ENCODE measurements around the gene CABLES2.

DNA sequence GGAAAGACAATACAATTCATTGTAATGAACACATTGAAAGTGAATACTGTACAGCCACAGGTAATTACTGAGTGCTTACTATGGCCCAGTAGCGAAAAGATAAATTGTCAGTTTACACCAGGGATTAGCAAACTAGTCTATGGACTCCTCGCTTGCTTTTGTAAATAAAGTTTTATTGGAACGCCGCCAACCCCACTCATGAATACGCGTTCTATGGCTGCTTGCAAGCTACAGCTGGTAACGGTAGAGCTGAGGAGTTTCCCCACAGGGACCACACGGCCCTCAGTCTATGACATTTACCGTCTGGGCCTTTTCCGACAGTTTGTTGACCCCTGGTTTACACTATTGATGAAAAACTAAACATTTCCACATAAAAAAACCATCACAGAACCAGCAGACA lies 64.2 kb downstream of the CABLES2 start:
- TF ChIP-seq EZH2 (IDR thresholded peaks at IDR 0.05; ENCODE audit: insufficient read depth, poor library complexity, severe bottlenecking) (no peak), EZH2phosphoT487 (IDR thresholded peaks at IDR 0.05; ENCODE audit: insufficient read depth, low read depth) (no peak)

Measured in GM23248 (cell line).